ENCODE measurements around the gene EFS.
A peak's percentile ranks its signal among the peaks of the same experiment; 100 is the strongest.

EFS gene

DNA sequence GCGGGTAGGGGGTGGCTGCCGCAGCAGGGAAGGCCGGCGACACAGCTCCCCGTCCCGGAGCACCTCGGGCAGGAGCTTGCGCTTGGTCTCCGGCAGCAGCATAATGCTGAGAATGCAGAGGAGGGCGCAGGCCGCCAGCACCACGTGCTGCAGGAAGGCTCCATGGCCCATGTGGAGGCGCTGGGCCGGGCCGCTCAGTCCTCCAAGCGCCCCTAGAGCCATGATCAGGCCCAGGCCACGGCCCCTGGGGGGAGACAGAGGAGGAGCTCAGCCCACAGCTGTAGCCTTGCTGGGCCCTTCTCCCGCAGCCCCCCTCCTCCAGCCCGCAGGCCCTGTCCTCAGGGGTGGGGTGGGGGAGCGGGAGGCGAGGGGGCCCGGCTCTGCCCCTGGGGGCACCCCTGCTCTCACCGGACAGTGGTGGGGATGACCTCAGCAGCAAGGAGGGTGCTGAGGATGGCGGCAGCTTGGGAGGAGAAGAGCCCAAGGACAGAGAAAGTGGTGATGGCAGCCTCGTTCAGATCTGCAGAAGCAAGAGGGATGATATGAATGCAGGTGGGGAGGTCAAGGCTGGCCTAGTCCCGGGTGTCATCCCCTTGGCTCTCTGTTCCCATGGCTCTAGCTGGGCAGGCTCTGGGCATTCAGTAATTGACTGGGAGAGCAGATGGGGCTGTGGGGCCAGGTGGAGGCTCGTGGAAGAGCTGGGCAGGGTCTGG is 18.1 kb downstream of the EFS start:
- Histone ChIP-seq H3K4me3 (ENCODE audit: low read depth, low read length) (no peak overlapping the region), H3K27me3 (replicated peaks) (no peaks in the 10 kb centered on the region), H3K36me3 (replicated peaks) (no peaks in the 10 kb centered on the region), H3K27ac (no peak overlapping the region)
- DNase-seq = no peak
- TF ChIP-seq, protein P1, sequence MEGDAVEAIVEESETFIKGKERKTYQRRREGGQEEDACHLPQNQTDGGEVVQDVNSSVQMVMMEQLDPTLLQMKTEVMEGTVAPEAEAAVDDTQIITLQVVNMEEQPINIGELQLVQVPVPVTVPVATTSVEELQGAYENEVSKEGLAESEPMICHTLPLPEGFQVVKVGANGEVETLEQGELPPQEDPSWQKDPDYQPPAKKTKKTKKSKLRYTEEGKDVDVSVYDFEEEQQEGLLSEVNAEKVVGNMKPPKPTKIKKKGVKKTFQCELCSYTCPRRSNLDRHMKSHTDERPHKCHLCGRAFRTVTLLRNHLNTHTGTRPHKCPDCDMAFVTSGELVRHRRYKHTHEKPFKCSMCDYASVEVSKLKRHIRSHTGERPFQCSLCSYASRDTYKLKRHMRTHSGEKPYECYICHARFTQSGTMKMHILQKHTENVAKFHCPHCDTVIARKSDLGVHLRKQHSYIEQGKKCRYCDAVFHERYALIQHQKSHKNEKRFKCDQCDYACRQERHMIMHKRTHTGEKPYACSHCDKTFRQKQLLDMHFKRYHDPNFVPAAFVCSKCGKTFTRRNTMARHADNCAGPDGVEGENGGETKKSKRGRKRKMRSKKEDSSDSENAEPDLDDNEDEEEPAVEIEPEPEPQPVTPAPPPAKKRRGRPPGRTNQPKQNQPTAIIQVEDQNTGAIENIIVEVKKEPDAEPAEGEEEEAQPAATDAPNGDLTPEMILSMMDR (IDR thresholded peaks at IDR 0.05; ENCODE audit: low read depth, low read length, missing control alignments) = no peak
- in situ Hi-C loops (cut with HindIII; ENCODE audit: low pct_ligation_motif_present, low sequenced_read_pairs) = no loop called here

DNA sequence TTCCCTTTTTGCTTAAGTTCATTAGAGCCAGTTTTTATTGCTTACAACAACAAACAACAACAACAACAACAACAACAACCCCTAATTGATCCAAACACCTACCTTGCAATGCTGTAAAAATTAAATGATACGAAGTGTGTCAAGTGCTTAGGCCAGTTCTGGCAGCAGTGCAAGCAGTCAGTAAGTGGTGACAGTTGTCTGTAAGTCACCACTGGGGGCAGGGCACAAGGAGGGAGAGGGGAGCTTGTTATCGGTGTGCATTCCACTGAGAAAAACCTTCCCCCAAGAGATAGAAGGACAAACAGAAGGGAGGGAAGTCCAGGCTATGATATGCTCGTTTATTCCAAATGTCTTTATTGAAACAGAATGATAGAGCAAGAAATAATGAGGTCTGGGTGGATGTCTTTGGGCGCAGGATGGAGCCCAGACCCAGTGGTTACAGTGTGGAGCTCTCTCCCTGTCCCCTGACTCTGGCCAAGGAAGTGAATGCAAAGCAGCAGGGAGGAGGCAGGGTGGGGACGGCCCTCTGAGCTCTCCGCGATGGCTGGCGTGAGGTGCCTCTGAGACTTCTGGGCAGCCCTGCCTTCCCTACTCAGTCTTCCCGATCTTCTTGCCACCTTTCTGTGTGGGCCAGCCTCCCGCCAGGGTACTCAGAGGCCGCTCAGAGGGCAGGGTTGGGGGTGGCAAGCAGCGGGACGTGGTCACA is 18.8 kb downstream of the EFS start:
- DNase-seq = no peak
- no peak overlapping the region for H3K27ac ChIP-seq
- in situ Hi-C loops (cut with HindIII; ENCODE audit: low pct_ligation_motif_present, low sequenced_read_pairs) = no loop called here
- H3K4me3 ChIP-seq (ENCODE audit: low read depth, low read length) = no peak overlapping the region
- TF ChIP-seq, protein P1 (IDR thresholded peaks at IDR 0.05; ENCODE audit: low read depth, low read length, missing control alignments) = no peak
- H3K36me3 ChIP-seq (replicated peaks) = no peaks in the 10 kb centered on the region
- H3K27me3 ChIP-seq (replicated peaks) = no peaks in the 10 kb centered on the region

DNA sequence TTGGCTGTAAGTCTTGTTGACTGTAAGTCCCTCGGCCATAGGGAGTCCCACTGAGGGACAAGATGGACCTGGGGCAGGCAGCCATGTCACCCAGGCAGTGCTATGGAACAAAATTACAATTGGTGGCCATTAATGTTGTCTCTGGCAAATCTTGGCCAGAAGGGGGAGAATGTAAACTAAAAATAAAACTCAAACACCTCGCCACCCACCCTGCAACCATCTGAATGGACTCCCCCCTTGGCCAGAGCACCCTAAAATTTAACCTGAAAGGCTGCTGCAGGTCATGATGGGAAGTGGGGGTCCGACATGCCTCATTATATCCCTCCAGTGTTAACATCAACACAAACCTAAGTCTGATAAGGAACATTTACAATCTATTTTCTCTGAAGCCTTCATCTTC is 20.5 kb downstream of the EFS start:
- H3K27me3 ChIP-seq (replicated peaks) = no peaks in the 10 kb centered on the region
- no peak overlapping the region for H3K4me3 ChIP-seq (ENCODE audit: low read depth, low read length)
- in situ Hi-C loops (cut with HindIII; ENCODE audit: low pct_ligation_motif_present, low sequenced_read_pairs) = no loop called here
- no peaks in the 10 kb centered on the region for H3K36me3 ChIP-seq (replicated peaks)
- TF ChIP-seq, protein P1 (IDR thresholded peaks at IDR 0.05; ENCODE audit: low read depth, low read length, missing control alignments) = peak; percentile 26
- no peak overlapping the region for H3K27ac ChIP-seq
- DNase-seq = no peak

DNA sequence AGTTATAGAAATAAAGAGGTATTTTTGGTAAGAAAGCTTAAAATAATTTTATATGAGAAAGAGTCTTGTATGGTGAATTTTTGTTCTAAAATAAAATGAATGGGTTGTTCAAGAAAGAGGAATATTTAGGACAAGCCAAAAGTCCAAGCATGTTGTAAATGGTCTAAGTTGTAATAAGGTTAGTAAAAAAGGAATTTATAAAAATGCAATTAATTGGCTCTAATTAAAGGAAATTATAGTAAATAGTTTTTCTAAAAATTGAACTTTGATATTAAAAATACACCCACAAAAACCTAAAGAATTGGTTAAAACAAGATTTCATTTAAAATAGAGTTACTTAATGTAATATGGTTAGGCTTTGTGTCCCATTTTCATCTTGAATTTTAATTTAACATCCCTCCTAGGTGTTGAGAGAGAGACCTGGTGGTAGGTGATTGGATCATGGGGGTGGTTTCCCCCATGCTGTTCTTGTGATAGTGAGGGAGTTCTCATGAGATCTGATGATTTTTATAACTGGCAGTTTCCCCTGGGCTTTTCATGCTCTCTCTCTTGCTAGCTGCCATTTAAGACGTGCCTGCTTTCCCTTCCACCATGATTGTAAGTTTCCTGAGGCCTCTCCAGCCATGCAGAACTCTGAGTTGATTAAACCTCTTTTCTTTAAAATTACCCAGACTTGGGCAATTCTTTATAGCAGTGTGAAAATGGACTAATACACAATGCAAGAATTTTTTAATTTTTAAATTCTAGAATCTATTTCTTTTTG is 25.3 kb downstream of the EFS start:
- H3K4me3 ChIP-seq (ENCODE audit: low read depth, low read length) = no peak overlapping the region
- H3K27me3 ChIP-seq (replicated peaks) = no peaks in the 10 kb centered on the region
- TF ChIP-seq, protein P1 (IDR thresholded peaks at IDR 0.05; ENCODE audit: low read depth, low read length, missing control alignments) = no peak
- no peaks in the 10 kb centered on the region for H3K36me3 ChIP-seq (replicated peaks)
- no peak for DNase-seq
- in situ Hi-C loops (cut with HindIII; ENCODE audit: low pct_ligation_motif_present, low sequenced_read_pairs) = no loop called here
- no peak overlapping the region for H3K27ac ChIP-seq

DNA sequence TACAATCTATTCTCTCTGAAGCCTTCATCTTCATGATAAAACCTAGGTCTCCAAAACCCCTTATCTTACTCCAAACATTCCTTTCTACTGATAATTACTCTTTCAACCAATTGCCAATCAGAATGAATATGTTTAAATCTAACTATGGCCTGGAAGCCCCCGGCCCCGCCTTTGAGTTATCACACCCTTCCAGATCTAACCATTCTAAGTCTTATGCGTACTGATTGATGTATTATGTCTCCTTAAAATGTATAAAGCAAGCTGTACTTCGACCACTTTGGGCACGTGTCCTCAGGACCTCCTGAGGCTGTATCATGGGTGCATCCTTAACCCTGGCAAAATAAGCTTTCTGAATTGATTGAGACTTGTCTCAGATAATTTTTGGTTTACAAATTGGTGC is 29.3 kb downstream of the EFS start:
- Histone ChIP-seq H3K27me3 (replicated peaks) (no peaks in the 10 kb centered on the region), H3K4me3 (ENCODE audit: low read depth, low read length) (no peak overlapping the region), H3K27ac (no peak overlapping the region), H3K36me3 (replicated peaks) (no peaks in the 10 kb centered on the region)
- in situ Hi-C loops (cut with HindIII; ENCODE audit: low pct_ligation_motif_present, low sequenced_read_pairs) = no loop called here
- TF ChIP-seq, protein P1 (IDR thresholded peaks at IDR 0.05; ENCODE audit: low read depth, low read length, missing control alignments) = no peak
- no peak for DNase-seq

All from brain microvascular endothelial cell (primary cell).